Endothelial cell (in vitro differentiated cells): ENCODE data around the gene HLA-DMB. TPM values are rescaled to one million over a fixed set of nuclear protein-coding genes. Genes with fewer than 3 reads are reported as not detected.

ENCODE experiments used
- DNase-seq: peaks from one replicate; pipeline ENCODE4 v3.0.0; 2021; ENCODE audit warnings: low spot score
- H3K27ac Mint-ChIP-seq: one replicate; pipeline ENCODE4 v1.8.0; 2021; ENCODE audit warnings: mixed read lengths, inconsistent platforms; ENCODE audit not compliant: unreplicated experiment
- H3K27me3 Mint-ChIP-seq: one replicate; pipeline ENCODE4 v1.8.0; 2021; ENCODE audit warnings: mild to moderate bottlenecking, moderate library complexity, mixed read lengths, inconsistent platforms; ENCODE audit not compliant: unreplicated experiment
- H3K36me3 Mint-ChIP-seq: one replicate; pipeline ENCODE4 v1.8.0; 2021; ENCODE audit warnings: mild to moderate bottlenecking, low read depth, mixed read lengths, inconsistent platforms; ENCODE audit not compliant: unreplicated experiment
- H3K4me1 Mint-ChIP-seq: one replicate; pipeline ENCODE4 v1.8.0; 2021; ENCODE audit warnings: mild to moderate bottlenecking, mixed read lengths, inconsistent platforms; ENCODE audit not compliant: unreplicated experiment
- H3K4me3 Mint-ChIP-seq: one replicate; pipeline ENCODE4 v1.8.0; 2021; ENCODE audit warnings: mild to moderate bottlenecking, mixed read lengths, inconsistent platforms; ENCODE audit not compliant: unreplicated experiment
- H3K9me3 Mint-ChIP-seq: one replicate; pipeline ENCODE4 v1.8.0; 2021; ENCODE audit warnings: mixed read lengths, inconsistent platforms; ENCODE audit not compliant: unreplicated experiment
- CTCF ChIP-seq: fragments of 200-600 bp; sonication (generic); IDR thresholded peaks from one replicate; pipeline ENCODE4 v1.5.0; 2021; ENCODE audit warnings: antibody characterized with exemption; ENCODE audit not compliant: unreplicated experiment
- total RNA-seq: library from RNA; stranded (reverse); fragmentation: NEBNext Ultra II Directional; extraction: Animal tissue kit (Norgen Biotek cat#: 25700); gene quantifications from one replicate; pipeline ENCODE4 v1.2.1, GENCODE V29; 2021; ENCODE audit not compliant: unreplicated experiment

Gene HLA-DMB
- total RNA-seq, 1 donor from 2014 or later = 1.3 TPM

DNA sequence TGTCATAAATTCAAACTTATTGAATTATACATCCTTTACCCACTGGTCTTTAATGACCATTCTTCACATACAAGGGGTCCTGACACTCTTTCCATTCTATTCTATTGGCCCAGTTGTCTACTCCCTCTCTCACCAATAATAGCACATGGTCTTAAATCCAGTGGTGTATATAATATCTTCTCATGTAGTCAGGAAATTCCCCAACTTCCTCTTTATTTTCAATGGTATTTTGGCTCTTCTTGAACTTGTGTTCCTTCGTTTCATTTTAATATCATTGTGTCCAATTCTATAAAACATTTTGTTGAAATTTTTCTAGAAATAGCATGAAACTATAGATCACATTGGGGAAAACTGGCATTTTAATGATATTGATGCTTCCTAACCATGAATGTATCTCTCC lies 50.0 kb downstream of the HLA-DMB start:
- peaks cover 22% of the 10 kb centered on the region for H3K4me1 Mint-ChIP-seq
- no peak for DNase-seq
- H3K36me3 Mint-ChIP-seq = no peaks in the 10 kb centered on the region
- no peak overlapping the region for H3K27ac Mint-ChIP-seq
- H3K9me3 Mint-ChIP-seq = no peaks in the 10 kb centered on the region
- H3K27me3 Mint-ChIP-seq = peaks cover 5% of the 10 kb centered on the region
- no peak for TF ChIP-seq CTCF
- no peak overlapping the region for H3K4me3 Mint-ChIP-seq

GRCh38 chr6:32889533-32889932 lies 51.3 kb downstream of the HLA-DMB start:
- H3K9me3 Mint-ChIP-seq = no peaks in the 10 kb centered on the region
- peaks cover 2% of the 10 kb centered on the region for H3K27me3 Mint-ChIP-seq
- TF ChIP-seq CTCF = no peak
- no peaks in the 10 kb centered on the region for H3K36me3 Mint-ChIP-seq
- peaks cover 15% of the 10 kb centered on the region for H3K4me1 Mint-ChIP-seq
- no peak for DNase-seq
- no peak overlapping the region for H3K27ac Mint-ChIP-seq
- H3K4me3 Mint-ChIP-seq = no peak overlapping the region

DNA sequence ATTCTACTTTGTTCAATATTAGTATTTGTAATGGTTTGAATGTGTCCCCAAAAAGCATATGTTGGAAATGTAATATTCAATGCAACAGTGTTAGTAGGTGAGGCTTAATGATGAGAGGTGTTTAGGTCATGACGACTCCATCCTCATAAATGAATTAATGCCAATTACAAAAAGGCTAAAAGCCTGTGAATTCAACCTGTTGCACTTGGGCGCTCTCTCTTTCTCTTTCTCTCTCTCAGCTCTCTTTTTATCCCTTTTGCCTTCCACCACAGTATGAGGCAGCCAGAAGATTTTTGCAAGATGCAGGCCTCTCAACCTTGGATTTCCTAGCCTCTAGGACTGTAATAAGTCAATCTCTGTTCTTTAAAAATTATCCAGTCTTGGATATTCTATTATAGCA lies 52.3 kb downstream of the HLA-DMB start:
- no peaks in the 10 kb centered on the region for H3K36me3 Mint-ChIP-seq
- H3K4me3 Mint-ChIP-seq = no peak overlapping the region
- peaks cover 15% of the 10 kb centered on the region for H3K4me1 Mint-ChIP-seq
- no peak overlapping the region for H3K27ac Mint-ChIP-seq
- no peak for TF ChIP-seq CTCF
- peaks cover 4% of the 10 kb centered on the region for H3K27me3 Mint-ChIP-seq
- H3K9me3 Mint-ChIP-seq = no peaks in the 10 kb centered on the region
- no peak for DNase-seq

DNA sequence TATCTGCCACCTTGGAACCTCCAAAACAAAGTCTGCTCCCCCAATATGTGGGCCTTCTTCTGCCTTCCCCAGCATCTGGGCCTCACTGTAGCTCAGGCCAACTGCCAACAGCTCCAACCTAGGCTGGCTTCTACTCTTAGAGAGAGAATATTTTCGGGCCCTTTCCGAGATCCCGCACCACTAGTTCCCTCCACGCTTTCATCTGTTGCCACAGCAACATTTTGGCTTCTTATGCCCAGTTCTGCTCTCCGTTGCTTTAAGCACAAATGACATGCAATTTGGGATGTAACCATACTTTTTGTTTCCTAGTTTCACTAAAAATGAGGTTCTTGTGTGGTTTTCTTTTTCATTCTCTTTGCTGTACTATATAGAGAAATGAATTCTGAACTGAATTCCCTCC lies 53.2 kb downstream of the HLA-DMB start:
- Mint-ChIP-seq H3K27me3 (peaks cover 5% of the 10 kb centered on the region), H3K4me3 (no peak overlapping the region), H3K36me3 (no peaks in the 10 kb centered on the region), H3K27ac (no peak overlapping the region), H3K9me3 (no peaks in the 10 kb centered on the region), H3K4me1 (peaks cover 13% of the 10 kb centered on the region)
- TF ChIP-seq CTCF = no peak
- DNase-seq = no peak

DNA sequence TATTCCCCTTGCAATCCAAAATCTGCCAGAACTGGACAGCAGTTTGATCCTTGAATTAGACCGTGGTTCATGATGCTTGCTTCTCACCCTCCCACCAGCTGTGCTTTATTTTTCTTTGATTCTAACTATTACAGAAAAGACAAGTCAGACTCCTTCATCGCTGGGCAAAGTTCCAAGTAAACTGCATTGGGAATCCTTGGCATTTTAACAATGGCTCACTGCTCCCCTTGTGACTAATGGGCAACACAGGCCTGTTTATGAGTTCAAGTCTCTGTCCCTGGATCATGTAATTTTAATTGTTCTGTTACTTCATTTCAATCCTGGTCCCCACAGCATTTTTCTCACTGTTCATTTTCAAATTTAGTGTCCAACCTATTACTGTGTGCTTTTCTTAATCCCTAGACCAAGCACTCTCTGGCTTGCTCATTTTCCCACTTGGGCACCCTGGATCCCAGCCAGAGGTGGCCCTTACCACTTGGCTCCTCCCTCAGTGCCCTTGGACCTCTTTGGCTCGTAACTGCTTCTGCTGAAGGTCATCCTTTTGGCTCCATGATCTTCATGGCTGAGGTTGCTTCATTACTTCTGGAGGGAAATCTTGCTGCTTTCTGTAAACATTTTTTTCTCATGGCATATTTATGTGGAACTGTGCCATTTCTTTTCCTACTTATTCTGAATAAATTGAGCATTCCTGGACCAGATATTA lies 54.0 kb downstream of the HLA-DMB start:
- Mint-ChIP-seq H3K36me3 (no peaks in the 10 kb centered on the region), H3K4me1 (peaks cover 13% of the 10 kb centered on the region), H3K4me3 (no peak overlapping the region), H3K9me3 (no peaks in the 10 kb centered on the region), H3K27ac (no peak overlapping the region), H3K27me3 (peaks cover 7% of the 10 kb centered on the region)
- no peak for TF ChIP-seq CTCF
- DNase-seq = no peak
